Adipocyte (in vitro differentiated cells): ENCODE data around the gene HTR1D.

ENCODE experiments used
- DNase-seq: peaks from one replicate; pipeline ENCODE4 v3.0.0-alpha.2; 2015; ENCODE audit warnings: low read depth
- H3K27me3 ChIP-seq: replicated peaks from 2 replicates; pipeline ENCODE4 v1.7.0; 2013; ENCODE audit warnings: mild to moderate bottlenecking, low read length, moderate library complexity; ENCODE audit not compliant: control insufficient read depth, insufficient read depth
- H3K36me3 ChIP-seq: 2 replicates; pipeline ENCODE4 v1.7.0; 2013; ENCODE audit warnings: low read length, mild to moderate bottlenecking, moderate library complexity; ENCODE audit not compliant: control insufficient read depth, insufficient read depth, severe bottlenecking
- H3K4me1 ChIP-seq: 2 replicates; pipeline ENCODE4 v1.7.0; 2013; ENCODE audit warnings: mild to moderate bottlenecking, low read length, moderate library complexity; ENCODE audit not compliant: control insufficient read depth, insufficient read depth
- H3K4me3 ChIP-seq: 2 replicates; pipeline ENCODE4 v1.7.0; 2013; ENCODE audit warnings: mild to moderate bottlenecking, low read length, moderate library complexity
- H3K9ac ChIP-seq: 2 replicates; pipeline ENCODE4 v1.7.0; 2013; ENCODE audit warnings: mild to moderate bottlenecking, low read length, moderate library complexity
- H3K9me3 ChIP-seq: 2 replicates; pipeline ENCODE4 v1.7.0; 2013; ENCODE audit warnings: mild to moderate bottlenecking, low read length, moderate library complexity; ENCODE audit not compliant: control insufficient read depth

HTR1D gene

DNA sequence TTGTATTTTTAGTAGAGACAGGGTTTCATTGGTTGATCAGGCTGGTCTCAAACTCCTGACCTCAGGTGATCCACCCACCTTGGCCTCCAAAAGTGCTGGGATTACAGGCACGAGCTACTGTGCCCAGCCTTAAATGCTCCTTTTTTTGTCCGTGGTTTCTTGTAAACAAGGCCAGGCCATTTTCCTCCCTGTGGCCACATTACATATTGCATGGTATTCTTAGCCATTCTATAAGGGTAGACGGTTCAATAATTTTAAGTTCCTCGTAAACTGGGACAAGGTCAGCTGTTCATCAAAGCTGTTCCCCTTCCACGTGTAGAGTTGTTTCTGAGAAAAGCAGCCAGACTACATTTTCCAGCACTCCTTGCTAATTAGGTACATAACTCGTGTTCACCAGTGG, 38.4 kb downstream of the HTR1D start:
- Histone ChIP-seq H3K4me1 (peaks cover 11% of the 10 kb centered on the region), H3K9ac (no peak overlapping the region), H3K4me3 (no peak overlapping the region), H3K9me3 (no peaks in the 10 kb centered on the region), H3K27me3 (peaks cover 4% of the 10 kb centered on the region), H3K36me3 (no peaks in the 10 kb centered on the region)
- DNase-seq: peak; percentile 53

DNA sequence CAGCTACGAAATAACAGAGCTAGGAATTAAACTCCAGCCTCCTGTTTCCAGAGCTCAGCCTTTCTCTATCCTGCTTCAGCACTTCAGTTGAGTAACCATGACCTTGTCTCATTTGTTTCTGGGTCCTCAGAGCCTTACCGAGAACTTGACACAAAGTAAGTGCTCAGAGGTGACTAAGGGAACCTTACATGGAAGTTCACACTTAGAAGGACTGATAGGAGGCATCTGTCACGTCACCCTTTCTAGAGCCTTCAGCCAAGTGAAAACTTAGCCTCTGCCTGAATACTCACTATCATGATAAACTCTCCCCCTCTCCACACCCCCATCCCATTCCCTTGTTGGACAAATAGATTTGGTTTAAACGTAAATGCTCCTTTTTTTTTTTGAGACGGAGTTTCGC, 38.9 kb downstream of the HTR1D start:
- Histone ChIP-seq H3K4me1 (peaks cover 11% of the 10 kb centered on the region), H3K9me3 (no peaks in the 10 kb centered on the region), H3K27me3 (peaks cover 4% of the 10 kb centered on the region), H3K4me3 (peak overlapping the region; percentile 81), H3K9ac (peak overlapping the region; percentile 88), H3K36me3 (no peaks in the 10 kb centered on the region)
- DNase-seq: no peak

DNA sequence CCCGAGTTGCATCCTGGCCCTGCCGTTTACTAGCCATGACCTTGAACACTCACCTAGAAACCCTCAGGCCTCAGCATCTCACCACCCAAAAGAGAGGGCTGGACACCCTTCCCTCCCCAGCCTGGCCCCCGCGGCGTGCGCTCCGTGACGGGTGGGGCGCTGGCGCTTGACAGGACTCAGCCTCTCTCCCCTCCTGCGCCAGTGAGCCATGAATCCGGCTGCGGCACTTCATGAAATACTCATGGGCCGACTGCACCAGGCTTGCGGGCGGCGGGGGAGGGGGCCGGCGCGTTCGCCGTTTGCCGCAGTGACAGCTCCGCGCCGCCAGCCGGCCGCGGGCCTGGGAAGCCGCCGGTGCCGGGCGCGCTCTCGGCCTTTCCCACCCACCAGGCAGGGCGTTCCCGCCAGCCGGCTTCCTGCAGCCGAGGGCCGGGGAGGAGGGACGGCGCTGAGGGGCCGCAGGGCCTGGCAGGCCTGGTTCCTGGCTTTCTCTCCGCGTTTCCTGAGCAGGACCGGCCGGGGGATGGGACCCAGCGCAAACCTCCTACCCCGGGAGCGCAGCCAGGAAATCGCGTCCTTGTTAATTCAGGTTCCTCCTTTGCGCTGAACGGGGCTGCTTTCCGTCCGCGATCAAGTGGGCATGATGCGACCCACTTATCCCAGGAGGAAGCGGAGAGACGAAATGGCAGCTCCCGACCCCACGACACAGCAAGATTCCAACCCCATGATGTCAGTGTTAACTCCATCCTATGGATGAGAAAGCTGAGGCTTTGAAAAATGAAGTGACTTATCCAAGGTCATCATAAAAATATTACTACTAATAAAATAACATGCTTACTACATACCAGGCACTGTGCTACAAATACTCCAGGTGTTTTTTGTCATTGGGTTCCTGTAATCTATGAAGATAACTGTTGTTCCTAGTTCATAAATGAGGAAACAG, 39.6 kb downstream of the HTR1D start:
- H3K9me3 ChIP-seq: no peaks in the 10 kb centered on the region
- H3K36me3 ChIP-seq: no peaks in the 10 kb centered on the region
- peak overlapping the region; percentile 88 for H3K9ac ChIP-seq
- peak; percentile 88 for DNase-seq
- no peaks in the 10 kb centered on the region for H3K27me3 ChIP-seq
- peaks cover 11% of the 10 kb centered on the region for H3K4me1 ChIP-seq
- H3K4me3 ChIP-seq: peak overlapping the region; percentile 81

DNA sequence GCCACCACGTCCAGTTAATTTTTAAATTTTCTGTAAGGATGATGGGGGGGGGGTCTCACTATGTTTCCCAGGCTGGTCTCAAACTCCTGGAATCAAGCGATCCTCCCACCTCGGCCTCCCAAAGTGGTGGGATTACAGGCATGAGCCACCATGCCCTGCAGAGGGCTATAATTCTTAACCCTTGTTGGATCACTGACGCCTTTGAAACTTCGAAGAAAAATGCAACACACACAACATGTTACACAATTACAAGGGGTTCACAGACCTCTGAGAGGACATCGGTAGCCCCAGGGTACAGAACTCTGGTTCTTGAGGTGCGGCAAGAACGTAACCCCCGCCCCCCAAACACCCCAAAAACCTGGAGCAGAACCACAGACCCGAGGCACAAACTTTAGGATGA, 40.3 kb downstream of the HTR1D start:
- no peaks in the 10 kb centered on the region for H3K36me3 ChIP-seq
- peaks cover 11% of the 10 kb centered on the region for H3K4me1 ChIP-seq
- peak overlapping the region; percentile 88 for H3K9ac ChIP-seq
- H3K27me3 ChIP-seq: no peaks in the 10 kb centered on the region
- peak overlapping the region; percentile 81 for H3K4me3 ChIP-seq
- H3K9me3 ChIP-seq: no peaks in the 10 kb centered on the region
- DNase-seq: no peak

DNA sequence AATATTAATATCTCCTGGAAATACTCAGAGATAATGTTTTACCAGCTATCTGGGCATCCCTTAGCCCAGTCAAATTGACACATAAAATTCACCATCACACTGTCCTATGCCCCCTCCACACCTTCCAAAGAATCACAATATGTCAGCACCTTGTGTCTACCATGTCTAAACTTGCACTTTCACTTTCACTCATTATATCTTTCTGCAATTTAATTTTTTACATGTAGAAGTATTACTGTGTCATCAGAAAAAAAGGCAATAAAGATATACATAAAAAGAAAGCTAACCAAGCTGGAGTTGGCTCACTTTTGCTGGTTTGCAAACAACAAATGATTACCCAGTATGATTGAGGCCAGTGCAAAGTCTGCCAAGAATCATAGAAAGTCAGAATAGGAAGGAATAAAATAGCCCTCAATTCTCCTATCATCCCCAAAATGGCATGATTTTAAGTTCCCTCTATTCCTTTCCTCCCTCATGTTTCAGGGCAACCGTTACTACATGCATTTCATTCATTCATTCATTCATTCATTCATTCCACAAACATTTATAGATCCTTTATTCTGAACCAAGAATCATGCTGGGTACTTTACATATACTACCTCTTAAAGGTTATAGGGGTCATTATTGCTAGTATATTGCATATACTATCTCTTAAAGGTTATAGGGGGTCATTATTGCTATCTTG, 42.7 kb downstream of the HTR1D start:
- H3K9me3 ChIP-seq: no peaks in the 10 kb centered on the region
- H3K4me3 ChIP-seq: no peak overlapping the region
- H3K4me1 ChIP-seq: peaks cover 21% of the 10 kb centered on the region
- no peaks in the 10 kb centered on the region for H3K36me3 ChIP-seq
- no peaks in the 10 kb centered on the region for H3K27me3 ChIP-seq
- no peak overlapping the region for H3K9ac ChIP-seq
- DNase-seq: no peak

DNA sequence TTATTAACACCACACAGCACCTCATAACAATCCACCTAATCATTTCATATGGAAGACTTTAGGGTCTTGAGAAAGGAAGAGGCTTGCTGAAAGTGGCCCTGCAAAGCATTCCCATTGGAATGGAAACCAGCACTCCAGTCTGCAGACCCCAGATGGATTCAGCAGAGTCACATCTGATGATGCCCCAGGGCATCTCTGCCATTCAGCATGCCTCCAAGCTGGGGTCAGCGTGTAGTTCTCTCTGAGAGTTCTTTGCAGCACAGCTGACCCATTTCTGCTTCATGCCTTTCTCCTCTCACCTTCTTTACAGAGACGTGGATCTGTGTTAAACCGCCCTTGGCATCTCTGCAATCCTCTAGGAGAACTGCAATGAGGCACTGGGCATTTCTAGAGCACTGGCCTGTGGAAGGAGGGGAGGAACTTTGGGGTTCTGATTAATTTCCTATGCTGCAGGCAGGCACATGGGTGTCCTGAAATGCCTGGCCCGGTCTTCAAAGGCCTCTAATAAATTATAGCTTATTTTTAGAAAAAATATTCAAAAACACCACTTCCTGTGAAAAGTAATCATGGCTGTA, 46.0 kb downstream of the HTR1D start:
- Histone ChIP-seq H3K36me3 (no peaks in the 10 kb centered on the region), H3K9ac (no peak overlapping the region), H3K4me3 (no peak overlapping the region), H3K4me1 (peaks cover 27% of the 10 kb centered on the region), H3K9me3 (no peaks in the 10 kb centered on the region), H3K27me3 (no peaks in the 10 kb centered on the region)
- no peak for DNase-seq

DNA sequence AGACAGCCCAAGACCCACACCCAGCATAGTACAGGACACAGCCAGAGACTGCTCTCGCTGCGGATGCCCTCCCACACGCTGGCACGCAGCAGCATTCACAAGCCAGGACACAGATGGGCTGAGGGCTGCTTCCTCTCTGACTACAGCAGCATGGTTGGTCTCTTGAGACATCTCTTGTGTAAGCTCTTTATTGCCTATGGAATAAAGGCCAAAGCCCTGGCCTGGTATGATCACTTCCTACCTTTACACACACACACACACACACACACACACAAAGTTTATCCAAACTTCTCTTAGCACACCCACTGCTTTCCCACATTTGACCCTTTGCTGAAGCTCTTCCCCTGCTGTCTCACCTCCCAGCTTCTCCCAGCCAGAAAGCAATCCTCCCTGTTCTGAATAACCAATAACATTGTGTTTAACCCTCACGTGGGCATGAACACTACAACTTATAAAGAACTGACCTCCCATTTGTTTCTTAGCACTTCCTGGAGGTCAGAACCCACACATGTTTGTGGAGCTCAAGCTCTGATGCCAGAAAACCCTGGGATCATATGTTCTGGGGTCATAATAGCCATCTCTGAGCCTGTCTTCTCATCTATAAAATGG, 47.5 kb downstream of the HTR1D start:
- peak overlapping the region; percentile 93 for H3K9ac ChIP-seq
- no peaks in the 10 kb centered on the region for H3K9me3 ChIP-seq
- peak; percentile 88 for DNase-seq
- H3K27me3 ChIP-seq: no peaks in the 10 kb centered on the region
- no peaks in the 10 kb centered on the region for H3K36me3 ChIP-seq
- peak overlapping the region; percentile 89 for H3K4me3 ChIP-seq
- H3K4me1 ChIP-seq: peaks cover 38% of the 10 kb centered on the region

DNA sequence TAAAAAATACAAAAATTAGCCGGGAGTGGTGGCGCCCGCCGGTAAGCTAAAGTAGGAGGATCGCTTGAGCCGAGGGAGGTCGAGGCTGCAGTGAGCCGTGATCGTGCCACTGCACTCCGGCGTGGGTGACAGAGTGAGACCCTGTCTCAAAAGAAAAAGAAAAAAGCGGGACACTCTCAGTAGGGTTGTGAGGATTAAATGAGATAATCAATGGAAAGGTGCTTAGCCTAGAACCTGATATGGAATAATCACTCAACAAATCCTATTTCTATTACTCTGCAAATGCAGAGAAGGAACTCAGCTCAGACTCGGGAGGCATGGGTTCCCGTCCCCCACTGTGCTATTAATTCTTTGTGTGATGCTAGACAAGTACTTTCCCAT, 48.1 kb downstream of the HTR1D start:
- no peaks in the 10 kb centered on the region for H3K27me3 ChIP-seq
- DNase-seq: no peak
- no peaks in the 10 kb centered on the region for H3K9me3 ChIP-seq
- peak overlapping the region; percentile 89 for H3K4me3 ChIP-seq
- H3K36me3 ChIP-seq: no peaks in the 10 kb centered on the region
- H3K4me1 ChIP-seq: peaks cover 41% of the 10 kb centered on the region
- peak overlapping the region; percentile 93 for H3K9ac ChIP-seq

DNA sequence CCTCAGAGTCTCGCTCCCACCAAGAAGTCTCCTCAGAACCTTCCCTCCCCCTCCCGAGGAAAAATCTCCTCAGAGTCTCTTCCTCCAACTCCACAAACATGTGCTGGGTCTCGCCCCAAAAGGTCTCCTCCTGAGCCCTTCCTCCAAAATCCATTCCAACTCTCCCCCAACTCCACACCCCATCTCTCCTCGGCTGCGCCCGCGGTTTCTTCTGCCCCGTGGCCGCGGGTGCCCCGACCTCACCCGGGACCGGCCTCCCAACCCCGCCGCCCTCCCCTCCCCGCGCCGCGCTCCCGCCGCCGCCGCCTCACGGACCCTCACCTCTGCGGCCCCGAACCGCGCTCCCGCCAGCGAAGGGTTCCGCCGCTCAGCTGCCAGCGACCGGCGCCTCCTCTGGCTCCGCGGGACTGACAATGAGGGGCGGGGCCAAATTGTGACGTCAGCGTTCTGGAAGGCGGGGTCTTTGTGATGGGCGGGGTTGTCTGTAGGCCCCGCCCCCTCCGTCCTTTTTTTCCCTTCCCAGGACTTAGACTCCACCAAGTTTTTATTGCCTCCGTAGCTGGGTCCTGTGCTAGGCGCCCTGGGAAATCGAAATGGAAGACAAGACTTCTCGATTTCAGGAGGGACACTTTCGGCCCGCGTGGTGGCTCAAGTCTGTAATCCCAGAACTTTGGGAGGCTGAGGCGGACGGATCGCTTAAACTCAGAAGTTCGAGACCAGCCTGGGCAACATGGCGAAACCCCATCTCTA, 48.7 kb downstream of the HTR1D start, which contains the start of gene LUZP1:
LUZP1 (minus strand) TSS at position 412 of the 750 bp plus-strand sequence.
- no peaks in the 10 kb centered on the region for H3K9me3 ChIP-seq
- H3K9ac ChIP-seq: peak within 1 kb of the TSS; percentile 93
- peak within 1 kb of the TSS; percentile 89 for H3K4me3 ChIP-seq
- DNase-seq: peak; percentile 97
- H3K4me1 ChIP-seq: peaks cover 45% of the 10 kb centered on the region
- no peaks in the 10 kb centered on the region for H3K36me3 ChIP-seq
- H3K27me3 ChIP-seq: no peaks in the 10 kb centered on the region

DNA sequence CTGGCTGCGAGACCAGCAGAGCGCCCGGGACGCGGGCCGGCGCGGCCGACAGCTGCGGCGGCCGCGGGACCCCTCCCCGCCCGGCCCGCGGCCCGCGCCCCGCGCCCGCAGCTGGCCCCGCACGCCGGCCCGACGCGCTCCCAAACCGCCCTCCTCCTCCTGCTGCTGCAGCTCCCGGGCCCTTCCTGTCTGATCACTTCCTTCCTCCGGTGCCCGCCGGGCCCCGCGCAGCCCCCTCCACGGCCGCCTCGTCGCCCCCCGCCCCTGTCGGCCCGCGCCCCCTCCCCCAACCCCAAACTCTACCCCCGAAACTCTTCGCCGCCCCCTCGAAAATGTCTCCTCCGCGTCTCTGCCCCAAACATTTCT, 49.2 kb downstream of the HTR1D start:
- peaks cover 50% of the 10 kb centered on the region for H3K4me1 ChIP-seq
- H3K27me3 ChIP-seq: no peaks in the 10 kb centered on the region
- no peaks in the 10 kb centered on the region for H3K9me3 ChIP-seq
- H3K36me3 ChIP-seq: no peaks in the 10 kb centered on the region
- peak overlapping the region; percentile 89 for H3K4me3 ChIP-seq
- H3K9ac ChIP-seq: peak overlapping the region; percentile 93
- no peak for DNase-seq
